ENCODE results near the gene NOVA1. TPM values are rescaled to one million over a fixed set of nuclear protein-coding genes. Genes with fewer than 3 reads are reported as not detected.
"Not testable (repeated sequence)": the region's sequence is repeated elsewhere in the genome, so short reads cannot be mapped to it uniquely, and the experiment has no call there.

NOVA1 gene
- total RNA-seq (2012; rRNA removed): 7.0 and 8.9 TPM in 2 replicates

- Histone ChIP-seq H3K4me3 (ENCODE audit: low read length) (peak within 1 kb of the TSS; percentile 86), H3K36me3 (ENCODE audit: insufficient read depth, low read length) (no peaks in the 10 kb centered on the region), H3K4me1 (ENCODE audit: control insufficient read depth, insufficient read depth, low read length) (peaks cover 13% of the 10 kb centered on the region), H3K9me3 (replicated peaks; ENCODE audit: low read length) (no peaks in the 10 kb centered on the region), H3K9ac (ENCODE audit: low read depth, low read length) (peak within 1 kb of the TSS; percentile 69), H3K4me2 (ENCODE audit: low read length) (peak within 1 kb of the TSS; percentile 92), H3K27me3 (ENCODE audit: control insufficient read depth, insufficient read depth, low read length) (peaks cover 26% of the 10 kb centered on the region)
These were observed at the start of gene NOVA1 for GRCh38 chr14:26597589-26598080. NOVA1 (minus strand) TSS chr14:26598033; CDS start chr14:26597436, 597 bp downstream.

GRCh38 chr14:26645057-26645456, 47.2 kb upstream of the NOVA1 start:
- not testable (repeated sequence) for H3K9ac ChIP-seq (ENCODE audit: low read depth, low read length); H3K4me3 ChIP-seq (ENCODE audit: low read length); H3K4me1 ChIP-seq (ENCODE audit: control insufficient read depth, insufficient read depth, low read length); H3K9me3 ChIP-seq (replicated peaks; ENCODE audit: low read length); H3K27me3 ChIP-seq (ENCODE audit: control insufficient read depth, insufficient read depth, low read length); H3K4me2 ChIP-seq (ENCODE audit: low read length); H3K36me3 ChIP-seq (ENCODE audit: insufficient read depth, low read length)

GRCh38 chr14:26636561-26636960, 38.7 kb upstream of the NOVA1 start:
- Histone ChIP-seq H3K9ac (ENCODE audit: low read depth, low read length) (no peak overlapping the region), H3K36me3 (ENCODE audit: insufficient read depth, low read length) (no peaks in the 10 kb centered on the region), H3K27me3 (ENCODE audit: control insufficient read depth, insufficient read depth, low read length) (no peaks in the 10 kb centered on the region), H3K4me1 (ENCODE audit: control insufficient read depth, insufficient read depth, low read length) (no peaks in the 10 kb centered on the region), H3K9me3 (replicated peaks; ENCODE audit: low read length) (no peaks in the 10 kb centered on the region), H3K4me3 (ENCODE audit: low read length) (no peak overlapping the region), H3K4me2 (ENCODE audit: low read length) (no peak overlapping the region)

GRCh38 chr14:26634946-26635345, 37.1 kb upstream of the NOVA1 start:
- H3K36me3 ChIP-seq (ENCODE audit: insufficient read depth, low read length); H3K27me3 ChIP-seq (ENCODE audit: control insufficient read depth, insufficient read depth, low read length); H3K4me3 ChIP-seq (ENCODE audit: low read length); H3K9ac ChIP-seq (ENCODE audit: low read depth, low read length); H3K9me3 ChIP-seq (replicated peaks; ENCODE audit: low read length); H3K4me2 ChIP-seq (ENCODE audit: low read length); H3K4me1 ChIP-seq (ENCODE audit: control insufficient read depth, insufficient read depth, low read length): not testable (repeated sequence)

GRCh38 chr14:26626256-26626655, 28.4 kb upstream of the NOVA1 start:
- Histone ChIP-seq H3K9ac (ENCODE audit: low read depth, low read length) (no peak overlapping the region), H3K4me2 (ENCODE audit: low read length) (no peak overlapping the region), H3K27me3 (ENCODE audit: control insufficient read depth, insufficient read depth, low read length) (no peaks in the 10 kb centered on the region), H3K4me1 (ENCODE audit: control insufficient read depth, insufficient read depth, low read length) (no peaks in the 10 kb centered on the region), H3K9me3 (replicated peaks; ENCODE audit: low read length) (no peaks in the 10 kb centered on the region), H3K4me3 (ENCODE audit: low read length) (no peak overlapping the region), H3K36me3 (ENCODE audit: insufficient read depth, low read length) (no peaks in the 10 kb centered on the region)

GRCh38 chr14:26622611-26623010, 24.8 kb upstream of the NOVA1 start:
- H3K4me1 ChIP-seq (ENCODE audit: control insufficient read depth, insufficient read depth, low read length): no peaks in the 10 kb centered on the region
- H3K27me3 ChIP-seq (ENCODE audit: control insufficient read depth, insufficient read depth, low read length): no peaks in the 10 kb centered on the region
- H3K9me3 ChIP-seq (replicated peaks; ENCODE audit: low read length): no peaks in the 10 kb centered on the region
- no peak overlapping the region for H3K4me2 ChIP-seq (ENCODE audit: low read length)
- H3K9ac ChIP-seq (ENCODE audit: low read depth, low read length): no peak overlapping the region
- no peak overlapping the region for H3K4me3 ChIP-seq (ENCODE audit: low read length)
- no peaks in the 10 kb centered on the region for H3K36me3 ChIP-seq (ENCODE audit: insufficient read depth, low read length)

- H3K36me3 ChIP-seq (ENCODE audit: insufficient read depth, low read length): no peaks in the 10 kb centered on the region
- H3K9me3 ChIP-seq (replicated peaks; ENCODE audit: low read length): no peaks in the 10 kb centered on the region
- no peak overlapping the region for H3K4me3 ChIP-seq (ENCODE audit: low read length)
- H3K9ac ChIP-seq (ENCODE audit: low read depth, low read length): no peak overlapping the region
- H3K4me1 ChIP-seq (ENCODE audit: control insufficient read depth, insufficient read depth, low read length): no peaks in the 10 kb centered on the region
- no peaks in the 10 kb centered on the region for H3K27me3 ChIP-seq (ENCODE audit: control insufficient read depth, insufficient read depth, low read length)
- no peak overlapping the region for H3K4me2 ChIP-seq (ENCODE audit: low read length)
These were observed 24.2 kb upstream of the NOVA1 start for GRCh38 chr14:26621807-26622560.

GRCh38 chr14:26621364-26621763, 23.5 kb upstream of the NOVA1 start:
- Histone ChIP-seq H3K4me2 (ENCODE audit: low read length) (no peak overlapping the region), H3K27me3 (ENCODE audit: control insufficient read depth, insufficient read depth, low read length) (no peaks in the 10 kb centered on the region), H3K4me1 (ENCODE audit: control insufficient read depth, insufficient read depth, low read length) (no peaks in the 10 kb centered on the region), H3K4me3 (ENCODE audit: low read length) (no peak overlapping the region), H3K9me3 (replicated peaks; ENCODE audit: low read length) (no peaks in the 10 kb centered on the region), H3K36me3 (ENCODE audit: insufficient read depth, low read length) (no peaks in the 10 kb centered on the region), H3K9ac (ENCODE audit: low read depth, low read length) (no peak overlapping the region)

GRCh38 chr14:26611259-26611658, 13.4 kb upstream of the NOVA1 start:
- H3K4me3 ChIP-seq (ENCODE audit: low read length): no peak overlapping the region
- H3K4me1 ChIP-seq (ENCODE audit: control insufficient read depth, insufficient read depth, low read length): no peaks in the 10 kb centered on the region
- H3K36me3 ChIP-seq (ENCODE audit: insufficient read depth, low read length): no peaks in the 10 kb centered on the region
- no peak overlapping the region for H3K4me2 ChIP-seq (ENCODE audit: low read length)
- no peak overlapping the region for H3K9ac ChIP-seq (ENCODE audit: low read depth, low read length)
- peaks cover 5% of the 10 kb centered on the region for H3K27me3 ChIP-seq (ENCODE audit: control insufficient read depth, insufficient read depth, low read length)
- no peaks in the 10 kb centered on the region for H3K9me3 ChIP-seq (replicated peaks; ENCODE audit: low read length)

- no peaks in the 10 kb centered on the region for H3K36me3 ChIP-seq (ENCODE audit: insufficient read depth, low read length)
- peaks cover 5% of the 10 kb centered on the region for H3K27me3 ChIP-seq (ENCODE audit: control insufficient read depth, insufficient read depth, low read length)
- no peak overlapping the region for H3K4me3 ChIP-seq (ENCODE audit: low read length)
- H3K4me1 ChIP-seq (ENCODE audit: control insufficient read depth, insufficient read depth, low read length): no peaks in the 10 kb centered on the region
- no peaks in the 10 kb centered on the region for H3K9me3 ChIP-seq (replicated peaks; ENCODE audit: low read length)
- H3K4me2 ChIP-seq (ENCODE audit: low read length): no peak overlapping the region
- H3K9ac ChIP-seq (ENCODE audit: low read depth, low read length): no peak overlapping the region
These were observed 9.0 kb upstream of the NOVA1 start for GRCh38 chr14:26606729-26607312.

- Histone ChIP-seq H3K9me3 (replicated peaks; ENCODE audit: low read length) (no peaks in the 10 kb centered on the region), H3K4me3 (ENCODE audit: low read length) (no peak overlapping the region), H3K36me3 (ENCODE audit: insufficient read depth, low read length) (no peaks in the 10 kb centered on the region), H3K4me1 (ENCODE audit: control insufficient read depth, insufficient read depth, low read length) (no peaks in the 10 kb centered on the region), H3K9ac (ENCODE audit: low read depth, low read length) (no peak overlapping the region), H3K4me2 (ENCODE audit: low read length) (no peak overlapping the region), H3K27me3 (ENCODE audit: control insufficient read depth, insufficient read depth, low read length) (peaks cover 2% of the 10 kb centered on the region)
These were observed 7.8 kb upstream of the NOVA1 start for GRCh38 chr14:26605602-26606001.

GRCh38 chr14:26602902-26603301, 5.1 kb upstream of the NOVA1 start:
- H3K4me2 ChIP-seq (ENCODE audit: low read length): no peak overlapping the region
- H3K4me1 ChIP-seq (ENCODE audit: control insufficient read depth, insufficient read depth, low read length): peaks cover 6% of the 10 kb centered on the region
- H3K4me3 ChIP-seq (ENCODE audit: low read length): no peak overlapping the region
- peaks cover 22% of the 10 kb centered on the region for H3K27me3 ChIP-seq (ENCODE audit: control insufficient read depth, insufficient read depth, low read length)
- no peak overlapping the region for H3K9ac ChIP-seq (ENCODE audit: low read depth, low read length)
- H3K9me3 ChIP-seq (replicated peaks; ENCODE audit: low read length): no peaks in the 10 kb centered on the region
- H3K36me3 ChIP-seq (ENCODE audit: insufficient read depth, low read length): no peaks in the 10 kb centered on the region
